SK-N-SH treated with all-trans-retinoic acid at 6 μM for 48 hours (cell line): ENCODE results near the gene LRRC4.

Experiments used
- ATAC-seq: fragments of 200-7000 bp; cut with Tn5 transposase; 3 replicates; pipeline ENCODE4 v1.9.1; 2020; ENCODE audit warnings: mild to moderate bottlenecking, moderate library complexity
- ARNTL ChIP-seq: fragments of 450-650 bp; formaldehyde crosslinking; IDR thresholded peaks from 2 replicates; pipeline ENCODE4 v1.5.0; 2020; ENCODE audit warnings: low read depth, mild to moderate bottlenecking, moderate library complexity, borderline replicate concordance
- BACH2 ChIP-seq: fragments of 250-450 bp; sonication (Bioruptor Pico); IDR thresholded peaks from 2 replicates; pipeline ENCODE4 v1.9.0; 2021; ENCODE audit warnings: mild to moderate bottlenecking, borderline replicate concordance
- CSDC2 ChIP-seq: fragments of 250-450 bp; sonication (Bioruptor Pico); IDR thresholded peaks from 2 replicates; pipeline ENCODE4 v1.5.0; 2020; ENCODE audit warnings: mild to moderate bottlenecking, moderate library complexity
- ESRRG ChIP-seq: fragments of 250-450 bp; sonication (Bioruptor Pico); IDR thresholded peaks from 2 replicates; pipeline ENCODE4 v1.6.1; 2021; ENCODE audit warnings: mild to moderate bottlenecking
- GLIS3 ChIP-seq: fragments of 250-450 bp; sonication (Bioruptor Pico); IDR thresholded peaks from 2 replicates; pipeline ENCODE4 v1.5.0; 2020; ENCODE audit warnings: mild to moderate bottlenecking, moderate library complexity
- ISL1 ChIP-seq: fragments of 250-450 bp; sonication (Bioruptor Pico); IDR thresholded peaks from 2 replicates; pipeline ENCODE4 v2.1.2; 2022; ENCODE audit warnings: mild to moderate bottlenecking, moderate library complexity
- OSR1 ChIP-seq: fragments of 250-450 bp; sonication (Bioruptor Pico); IDR thresholded peaks from 2 replicates; pipeline ENCODE4 v1.8.0; 2022; ENCODE audit warnings: moderate library complexity, mild to moderate bottlenecking, inconsistent platforms
- PPARA ChIP-seq: fragments of 250-450 bp; sonication (Bioruptor Pico); IDR thresholded peaks from 2 replicates; pipeline ENCODE4 v1.5.0; 2020; ENCODE audit warnings: mild to moderate bottlenecking, borderline replicate concordance
- RARB ChIP-seq: fragments of 250-450 bp; sonication (Bioruptor Pico); IDR thresholded peaks from 2 replicates; pipeline ENCODE4 v1.8.0; 2021; ENCODE audit warnings: mild to moderate bottlenecking, moderate library complexity
- SNAI2 ChIP-seq: fragments of 250-450 bp; sonication (Bioruptor Pico); IDR thresholded peaks from 2 replicates; pipeline ENCODE4 v1.5.0; 2020; ENCODE audit warnings: mild to moderate bottlenecking, moderate library complexity
- TCF4 ChIP-seq: fragments of 250-450 bp; sonication (Bioruptor Pico); IDR thresholded peaks from 2 replicates; pipeline ENCODE4 v1.8.0; 2021; ENCODE audit warnings: mild to moderate bottlenecking, moderate library complexity, borderline replicate concordance
- TOX ChIP-seq: fragments of 250-450 bp; sonication (Bioruptor Pico); IDR thresholded peaks from 2 replicates; pipeline ENCODE4 v1.8.0; 2021; ENCODE audit warnings: mild to moderate bottlenecking, moderate library complexity, borderline replicate concordance
- ZC3H10 ChIP-seq: fragments of 250-450 bp; sonication (Bioruptor Pico); IDR thresholded peaks from 2 replicates; pipeline ENCODE4 v1.5.1; 2021; ENCODE audit warnings: mild to moderate bottlenecking, moderate library complexity
- ZFP3 ChIP-seq: fragments of 250-450 bp; sonication (Bioruptor Pico); IDR thresholded peaks from 2 replicates; pipeline ENCODE4 v1.5.0; 2020; ENCODE audit warnings: mild to moderate bottlenecking, moderate library complexity
- ZFP30 ChIP-seq: fragments of 450-650 bp; formaldehyde crosslinking; IDR thresholded peaks from 2 replicates; pipeline ENCODE4 v1.5.0; 2022; ENCODE audit warnings: mild to moderate bottlenecking, moderate library complexity
- ZNF565 ChIP-seq: fragments of 450-650 bp; formaldehyde crosslinking; conservative IDR thresholded peaks from 2 replicates; pipeline ENCODE4 v1.5.0; 2020; ENCODE audit warnings: low read depth, mild to moderate bottlenecking, moderate library complexity
- ZNF70 ChIP-seq: fragments of 450-650 bp; formaldehyde crosslinking; IDR thresholded peaks from 2 replicates; pipeline ENCODE4 v1.5.0; 2020; ENCODE audit warnings: mild to moderate bottlenecking, moderate library complexity
- ZNF8 ChIP-seq: fragments of 450-650 bp; formaldehyde crosslinking; IDR thresholded peaks from 2 replicates; pipeline ENCODE4 v1.5.0; 2020; ENCODE audit warnings: mild to moderate bottlenecking, moderate library complexity
- TF ChIP-seq, protein P1 (sequence below): fragments of 250-450 bp; sonication (Bioruptor Pico); IDR thresholded peaks from 2 replicates; pipeline ENCODE4 v1.5.1; 2020; ENCODE audit warnings: low read depth, mild to moderate bottlenecking, moderate library complexity
- TF ChIP-seq, protein P2 (sequence below): fragments of 250-450 bp; sonication (Bioruptor Pico); IDR thresholded peaks from 2 replicates; pipeline ENCODE4 v1.8.0; 2021; ENCODE audit warnings: low read depth, mild to moderate bottlenecking, moderate library complexity, borderline replicate concordance
- TF ChIP-seq, protein P3 (sequence below): fragments of 250-450 bp; sonication (Bioruptor Pico); IDR thresholded peaks from 2 replicates; pipeline ENCODE4 v1.8.0; 2020; ENCODE audit warnings: mild to moderate bottlenecking, moderate library complexity, borderline replicate concordance
- TF ChIP-seq, protein P4 (sequence below): fragments of 250-450 bp; sonication (Bioruptor Pico); IDR thresholded peaks from 2 replicates; pipeline ENCODE4 v1.5.1; 2021; ENCODE audit warnings: mild to moderate bottlenecking, moderate library complexity

Gene LRRC4

DNA sequence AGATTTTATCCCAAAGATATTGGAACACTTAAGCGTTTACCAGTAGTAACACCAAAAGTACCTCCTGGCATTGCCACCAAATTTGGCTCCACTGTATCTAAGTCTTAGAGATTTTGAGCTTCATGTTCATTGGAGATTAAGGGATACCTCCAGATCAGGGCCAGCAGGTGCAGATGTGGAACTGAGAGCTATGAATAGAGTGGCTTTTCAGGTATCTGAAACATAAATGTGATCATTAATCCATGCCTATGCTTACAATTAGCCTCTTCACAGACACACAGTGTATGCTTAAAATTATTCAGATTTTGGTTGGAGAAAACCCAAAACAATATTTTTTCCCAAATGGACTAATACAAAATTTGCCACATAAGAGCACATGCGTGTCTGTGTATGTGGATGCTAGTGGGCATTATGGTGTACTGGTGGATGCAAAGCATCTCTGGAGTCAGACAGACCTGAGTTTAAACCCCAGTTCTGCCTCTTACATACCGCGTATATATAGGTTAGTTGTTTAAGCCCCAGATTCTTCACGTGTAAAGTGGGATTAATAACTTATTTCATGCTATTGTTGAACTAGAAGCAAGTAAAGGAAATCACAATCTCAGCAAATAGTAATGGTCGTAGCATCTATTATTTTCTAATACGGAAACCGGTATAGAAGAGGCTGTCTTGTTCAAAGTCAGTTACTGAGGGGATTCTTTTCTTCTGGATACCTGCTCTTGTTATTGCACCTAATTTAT is 6.8 kb upstream of the LRRC4 start:
- TF ChIP-seq GLIS3 (no peak), SNAI2 (no peak), RARB (CRISPR knock-in tag) (no peak), ESRRG (CRISPR knock-in tag) (no peak), ZNF565 (no peak), ZNF70 (no peak), ZNF8 (CRISPR knock-in tag) (no peak), ARNTL (no peak), CSDC2 (CRISPR knock-in tag) (no peak), TOX (no peak), PPARA (CRISPR knock-in tag) (no peak), ZC3H10 (CRISPR knock-in tag) (no peak), OSR1 (CRISPR knock-in tag) (no peak), ZFP3 (CRISPR knock-in tag) (no peak), BACH2 (no peak), ISL1 (CRISPR knock-in tag) (no peak)
- TF ChIP-seq, protein P1, sequence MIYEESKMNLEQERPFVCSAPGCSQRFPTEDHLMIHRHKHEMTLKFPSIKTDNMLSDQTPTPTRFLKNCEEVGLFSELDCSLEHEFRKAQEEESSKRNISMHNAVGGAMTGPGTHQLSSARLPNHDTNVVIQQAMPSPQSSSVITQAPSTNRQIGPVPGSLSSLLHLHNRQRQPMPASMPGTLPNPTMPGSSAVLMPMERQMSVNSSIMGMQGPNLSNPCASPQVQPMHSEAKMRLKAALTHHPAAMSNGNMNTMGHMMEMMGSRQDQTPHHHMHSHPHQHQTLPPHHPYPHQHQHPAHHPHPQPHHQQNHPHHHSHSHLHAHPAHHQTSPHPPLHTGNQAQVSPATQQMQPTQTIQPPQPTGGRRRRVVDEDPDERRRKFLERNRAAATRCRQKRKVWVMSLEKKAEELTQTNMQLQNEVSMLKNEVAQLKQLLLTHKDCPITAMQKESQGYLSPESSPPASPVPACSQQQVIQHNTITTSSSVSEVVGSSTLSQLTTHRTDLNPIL (CRISPR knock-in tag) = no peak
- TF ChIP-seq, protein P2, sequence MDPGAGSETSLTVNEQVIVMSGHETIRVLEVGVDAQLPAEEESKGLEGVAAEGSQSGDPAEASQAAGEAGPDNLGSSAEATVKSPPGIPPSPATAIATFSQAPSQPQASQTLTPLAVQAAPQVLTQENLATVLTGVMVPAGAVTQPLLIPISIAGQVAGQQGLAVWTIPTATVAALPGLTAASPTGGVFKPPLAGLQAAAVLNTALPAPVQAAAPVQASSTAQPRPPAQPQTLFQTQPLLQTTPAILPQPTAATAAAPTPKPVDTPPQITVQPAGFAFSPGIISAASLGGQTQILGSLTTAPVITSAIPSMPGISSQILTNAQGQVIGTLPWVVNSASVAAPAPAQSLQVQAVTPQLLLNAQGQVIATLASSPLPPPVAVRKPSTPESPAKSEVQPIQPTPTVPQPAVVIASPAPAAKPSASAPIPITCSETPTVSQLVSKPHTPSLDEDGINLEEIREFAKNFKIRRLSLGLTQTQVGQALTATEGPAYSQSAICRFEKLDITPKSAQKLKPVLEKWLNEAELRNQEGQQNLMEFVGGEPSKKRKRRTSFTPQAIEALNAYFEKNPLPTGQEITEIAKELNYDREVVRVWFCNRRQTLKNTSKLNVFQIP (CRISPR knock-in tag) = no peak
- TF ChIP-seq, protein P3, sequence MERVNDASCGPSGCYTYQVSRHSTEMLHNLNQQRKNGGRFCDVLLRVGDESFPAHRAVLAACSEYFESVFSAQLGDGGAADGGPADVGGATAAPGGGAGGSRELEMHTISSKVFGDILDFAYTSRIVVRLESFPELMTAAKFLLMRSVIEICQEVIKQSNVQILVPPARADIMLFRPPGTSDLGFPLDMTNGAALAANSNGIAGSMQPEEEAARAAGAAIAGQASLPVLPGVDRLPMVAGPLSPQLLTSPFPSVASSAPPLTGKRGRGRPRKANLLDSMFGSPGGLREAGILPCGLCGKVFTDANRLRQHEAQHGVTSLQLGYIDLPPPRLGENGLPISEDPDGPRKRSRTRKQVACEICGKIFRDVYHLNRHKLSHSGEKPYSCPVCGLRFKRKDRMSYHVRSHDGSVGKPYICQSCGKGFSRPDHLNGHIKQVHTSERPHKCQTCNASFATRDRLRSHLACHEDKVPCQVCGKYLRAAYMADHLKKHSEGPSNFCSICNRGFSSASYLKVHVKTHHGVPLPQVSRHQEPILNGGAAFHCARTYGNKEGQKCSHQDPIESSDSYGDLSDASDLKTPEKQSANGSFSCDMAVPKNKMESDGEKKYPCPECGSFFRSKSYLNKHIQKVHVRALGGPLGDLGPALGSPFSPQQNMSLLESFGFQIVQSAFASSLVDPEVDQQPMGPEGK (CRISPR knock-in tag) = no peak
- TF ChIP-seq, protein P4, sequence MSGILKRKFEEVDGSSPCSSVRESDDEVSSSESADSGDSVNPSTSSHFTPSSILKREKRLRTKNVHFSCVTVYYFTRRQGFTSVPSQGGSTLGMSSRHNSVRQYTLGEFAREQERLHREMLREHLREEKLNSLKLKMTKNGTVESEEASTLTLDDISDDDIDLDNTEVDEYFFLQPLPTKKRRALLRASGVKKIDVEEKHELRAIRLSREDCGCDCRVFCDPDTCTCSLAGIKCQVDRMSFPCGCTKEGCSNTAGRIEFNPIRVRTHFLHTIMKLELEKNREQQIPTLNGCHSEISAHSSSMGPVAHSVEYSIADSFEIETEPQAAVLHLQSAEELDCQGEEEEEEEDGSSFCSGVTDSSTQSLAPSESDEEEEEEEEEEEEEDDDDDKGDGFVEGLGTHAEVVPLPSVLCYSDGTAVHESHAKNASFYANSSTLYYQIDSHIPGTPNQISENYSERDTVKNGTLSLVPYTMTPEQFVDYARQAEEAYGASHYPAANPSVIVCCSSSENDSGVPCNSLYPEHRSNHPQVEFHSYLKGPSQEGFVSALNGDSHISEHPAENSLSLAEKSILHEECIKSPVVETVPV = no peak
- no peak for ATAC-seq

DNA sequence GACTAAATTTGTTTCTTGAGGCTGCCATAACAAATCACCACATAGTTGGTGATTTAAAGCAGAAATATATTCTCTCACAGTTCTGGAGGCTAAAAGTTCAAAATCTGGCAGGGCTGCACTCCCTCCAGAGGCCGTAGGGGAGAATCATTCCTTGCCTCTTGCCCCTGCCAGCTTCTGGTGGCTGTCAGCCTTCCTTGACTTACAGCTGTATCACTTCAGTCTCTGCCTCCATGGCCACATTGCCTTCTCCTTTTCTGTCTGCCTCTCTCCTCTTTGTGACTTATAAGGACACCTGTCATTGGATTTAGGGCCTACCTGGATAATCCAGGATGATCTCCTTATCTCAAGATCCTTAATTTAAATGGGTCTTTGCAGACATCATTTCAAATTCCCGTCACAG is 5.8 kb upstream of the LRRC4 start:
- ATAC-seq = peak; percentile 20; the same call in 2 of the 3 replicates

DNA sequence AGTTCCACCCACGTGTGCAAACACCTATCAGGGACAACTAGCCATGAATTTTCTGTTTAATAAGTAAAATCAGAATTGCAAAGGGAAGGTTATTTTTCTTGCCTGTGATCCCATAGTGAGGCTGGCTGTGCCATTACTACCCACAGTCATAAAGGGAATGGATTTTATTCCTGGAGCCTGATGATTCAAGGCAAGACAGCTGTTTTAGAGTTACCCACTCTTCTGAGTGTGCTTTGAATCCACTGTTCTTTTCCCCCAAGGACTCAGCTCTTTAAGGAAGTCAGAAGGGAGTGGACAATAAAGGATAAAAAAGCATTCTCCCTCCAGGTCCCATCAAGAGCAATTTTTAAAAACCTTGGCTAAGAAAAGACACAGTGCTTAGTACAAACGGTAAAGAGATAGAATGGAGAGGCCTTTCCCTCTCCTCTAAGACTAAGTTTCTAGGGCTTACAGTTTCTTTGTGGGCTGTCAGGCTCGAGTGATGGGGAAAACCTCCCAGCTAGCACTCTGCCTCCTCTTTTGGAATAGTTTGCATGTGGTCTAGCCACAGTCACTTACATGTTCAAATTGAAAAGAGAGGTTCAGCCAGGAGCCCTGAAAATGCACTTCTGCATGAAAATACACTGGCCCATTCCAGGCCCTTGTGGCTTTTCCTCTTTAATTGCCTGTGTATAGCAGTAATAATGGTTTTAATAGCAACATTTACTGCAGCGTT is 5.1 kb upstream of the LRRC4 start:
- TF ChIP-seq GLIS3 (no peak), ZFP3 (CRISPR knock-in tag) (no peak), ARNTL (no peak), ZNF565 (no peak), ISL1 (CRISPR knock-in tag) (no peak), BACH2 (no peak), PPARA (CRISPR knock-in tag) (no peak), ZNF70 (no peak), ZFP30 (CRISPR knock-in tag) (no peak), SNAI2 (no peak), OSR1 (CRISPR knock-in tag) (no peak), TCF4 (CRISPR knock-in tag) (no peak), RARB (CRISPR knock-in tag) (no peak), ZC3H10 (CRISPR knock-in tag) (no peak), TOX (no peak), CSDC2 (CRISPR knock-in tag) (no peak)
- TF ChIP-seq, protein P1 (CRISPR knock-in tag) = no peak
- TF ChIP-seq, protein P3 (CRISPR knock-in tag) = no peak
- TF ChIP-seq, protein P2 (CRISPR knock-in tag) = no peak
- TF ChIP-seq, protein P4 = no peak
- no peak for ATAC-seq

More for the DNA sequence above, 5.8 kb upstream of the LRRC4 start:
- TF ChIP-seq ZNF565 = no peak
